CD4-positive, alpha-beta T cell treated with Interferon gamma for 1 hour (primary cell): Measurements from ENCODE around the gene TRAM2.

ENCODE experiments used
- DNase-seq: peaks from one replicate; pipeline ENCODE4 v3.0.0-alpha.2; 2020

TRAM2 gene

DNA sequence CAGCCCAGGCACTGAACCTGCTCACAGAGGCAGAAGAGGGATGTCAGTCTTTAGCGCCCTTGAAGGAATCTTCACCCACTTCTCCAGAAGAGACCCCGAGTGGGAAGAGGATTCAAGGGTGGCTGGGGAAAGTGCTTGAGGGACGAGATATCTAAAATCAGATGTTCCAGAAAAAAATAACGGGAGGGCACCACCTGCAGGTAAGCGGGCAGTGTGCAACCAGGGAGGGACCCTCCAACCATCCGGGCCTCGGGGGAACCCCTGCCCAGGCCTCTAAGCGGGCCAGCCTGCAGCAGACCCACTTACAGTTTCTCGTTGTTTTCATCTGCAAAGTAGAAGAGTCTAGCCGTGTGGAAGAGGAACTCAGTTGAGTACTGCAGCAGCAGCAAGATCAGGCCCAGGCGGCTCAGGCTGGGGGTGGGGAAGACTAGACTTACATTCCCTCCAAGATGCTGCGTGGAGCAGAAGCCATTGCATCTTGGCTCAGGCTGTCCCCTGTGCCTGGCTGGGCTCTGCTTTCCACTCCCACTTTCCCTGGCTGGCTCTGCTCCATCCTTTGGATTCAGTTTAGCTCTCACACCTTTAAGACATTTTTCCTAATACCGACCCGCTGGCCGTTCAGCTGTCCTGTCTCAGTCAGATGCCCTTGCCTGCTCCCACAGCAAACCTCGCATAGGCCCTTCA, 71.0 kb downstream of the TRAM2 start:
- DNase-seq = no peak

DNA sequence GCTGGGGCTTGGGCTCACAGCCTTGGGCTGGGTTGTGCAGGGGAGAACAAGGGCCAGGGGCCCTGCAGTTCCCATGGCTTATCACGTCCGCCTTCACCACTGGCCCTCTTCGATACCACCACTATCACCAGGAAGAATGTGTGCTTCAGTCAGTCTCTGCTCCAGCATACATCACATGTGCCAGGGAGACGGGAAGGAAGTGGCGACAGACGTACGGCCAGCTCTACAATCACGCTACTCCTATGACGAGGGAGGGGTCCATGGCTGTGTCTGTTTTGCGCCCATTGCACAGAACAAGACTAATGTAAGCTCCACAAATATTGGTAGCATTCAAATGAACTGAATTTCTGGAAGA, 72.1 kb downstream of the TRAM2 start:
- DNase-seq = no peak

- peak; percentile 22 for DNase-seq
Measured at GRCh38 chr6:52503851-52504781, 72.7 kb downstream of the TRAM2 start.

DNA sequence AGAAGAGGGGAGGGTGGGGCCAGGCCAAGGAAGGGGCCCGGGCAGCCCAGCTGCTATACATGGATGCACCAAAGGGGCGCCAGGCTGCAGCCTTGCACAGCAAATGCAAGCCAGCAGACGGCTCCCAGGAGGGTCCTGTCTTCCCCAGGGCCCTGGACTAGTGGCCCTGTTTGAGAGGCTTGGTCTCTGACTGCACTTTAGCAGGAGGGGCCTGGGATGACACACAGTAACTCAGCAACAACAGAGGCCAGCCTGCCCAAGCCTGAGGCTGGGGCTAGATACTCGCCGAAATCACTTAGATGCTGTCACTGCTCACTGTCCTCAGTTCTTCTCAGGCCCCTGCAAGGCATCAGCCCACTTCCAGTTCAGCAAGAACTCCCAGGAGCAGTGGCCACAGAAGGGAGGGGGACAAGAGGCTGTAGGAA, 73.5 kb downstream of the TRAM2 start:
- no peak for DNase-seq

DNA sequence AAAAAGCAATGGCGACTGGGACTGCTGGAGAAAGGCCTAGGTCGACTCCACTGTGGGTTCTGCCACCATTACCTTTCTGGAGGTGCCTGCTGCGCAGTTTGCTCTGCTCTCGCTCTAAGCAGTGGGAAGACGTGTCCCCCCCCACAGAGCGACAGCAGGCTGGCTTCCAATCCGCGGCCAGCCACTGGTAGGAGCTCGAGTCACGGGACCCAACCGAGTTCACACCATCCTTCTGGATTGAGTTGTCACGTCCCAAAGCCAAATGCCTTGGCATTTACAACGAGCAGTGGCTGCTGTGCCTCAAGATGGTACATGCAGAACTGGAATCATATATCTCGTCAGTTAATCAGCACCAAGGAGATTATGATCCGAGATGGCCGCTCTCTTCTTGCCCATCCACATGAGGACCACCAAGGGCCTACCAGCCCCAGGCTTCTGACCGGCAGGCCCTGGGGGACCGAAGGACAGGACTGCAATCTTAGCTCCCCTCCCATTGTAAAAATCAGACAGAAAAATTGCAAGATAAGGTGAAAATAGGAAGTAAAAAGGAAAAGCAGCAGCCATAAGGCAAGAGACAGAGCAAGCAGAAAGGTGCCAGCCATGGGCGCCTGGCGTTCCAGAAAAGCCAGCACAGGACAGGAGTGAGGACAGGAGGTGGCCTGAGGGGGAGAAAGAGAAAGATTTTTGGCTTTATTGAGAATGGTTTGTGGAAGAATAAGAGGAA, 74.4 kb downstream of the TRAM2 start:
- no peak for DNase-seq

GRCh38 chr6:52500238-52501129, 76.4 kb downstream of the TRAM2 start:
- no peak for DNase-seq

- no peak for DNase-seq
Measured at GRCh38 chr6:52499681-52500236, 77.1 kb downstream of the TRAM2 start.

- DNase-seq = no peak
Measured at GRCh38 chr6:52499026-52499425, 77.8 kb downstream of the TRAM2 start.

- DNase-seq = peak; percentile 15
Measured at GRCh38 chr6:52498538-52499017, 78.3 kb downstream of the TRAM2 start.

DNA sequence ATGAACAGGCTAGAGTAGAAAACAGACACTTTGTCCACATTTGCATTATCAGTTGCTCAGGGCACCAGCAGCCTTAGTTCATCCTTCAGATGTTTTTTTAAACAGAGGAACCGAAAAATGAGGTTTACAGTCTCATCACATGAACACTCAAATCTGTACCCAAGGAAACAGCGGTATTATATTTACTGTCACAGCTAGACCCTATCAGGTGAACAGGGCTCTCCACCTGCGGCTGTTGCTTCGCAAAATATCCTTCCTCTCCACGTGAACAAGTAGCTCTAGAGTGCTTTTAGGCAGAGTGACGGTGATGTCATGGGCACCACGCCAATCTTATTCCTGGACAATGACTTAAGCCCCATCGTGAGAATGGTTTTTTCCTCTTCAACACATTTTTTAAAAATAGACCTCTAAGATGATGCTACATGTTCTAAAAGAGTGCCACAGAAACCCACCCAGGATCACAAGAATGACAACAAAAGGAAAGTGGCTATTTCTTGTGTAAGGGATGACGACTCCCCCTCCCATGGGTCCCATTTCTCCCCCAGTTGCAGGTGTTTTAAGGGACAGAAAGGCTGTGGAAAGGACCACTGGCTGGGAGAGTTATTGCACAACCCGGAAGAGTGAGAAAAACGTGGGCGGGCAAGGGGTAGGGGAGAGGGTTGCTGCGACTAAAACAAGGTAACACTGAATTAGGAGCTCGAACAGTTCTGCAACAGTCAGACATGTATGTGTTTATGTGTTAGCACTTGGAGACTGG, 79.0 kb downstream of the TRAM2 start:
- DNase-seq = peak; percentile 66

- no peak for DNase-seq
Measured at GRCh38 chr6:52496631-52497030, 80.2 kb downstream of the TRAM2 start.

DNA sequence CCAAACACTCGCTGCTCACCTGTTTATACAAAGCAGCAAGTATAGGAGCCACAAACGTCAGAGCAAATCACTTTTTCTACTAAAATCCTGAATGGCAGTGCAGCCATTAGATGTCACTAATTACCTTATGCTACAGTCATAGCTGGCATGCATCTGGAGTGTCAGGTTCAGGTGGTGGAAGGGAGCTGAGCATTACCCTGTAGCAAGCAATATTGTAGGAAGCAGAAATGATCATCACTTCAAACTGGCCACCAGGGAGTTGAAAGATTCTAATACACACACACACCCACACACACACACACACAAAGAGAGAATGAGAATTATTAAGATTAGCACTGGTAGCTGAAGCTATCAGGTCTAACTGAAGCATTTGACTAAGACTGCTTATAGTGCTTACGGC, 80.9 kb downstream of the TRAM2 start:
- DNase-seq = no peak

- DNase-seq = no peak
Measured at GRCh38 chr6:52494298-52495072, 82.4 kb downstream of the TRAM2 start.

GRCh38 chr6:52493669-52494068, 83.2 kb downstream of the TRAM2 start:
- DNase-seq = no peak

GRCh38 chr6:52491203-52492069, 85.4 kb downstream of the TRAM2 start:
- DNase-seq = no peak

- no peak for DNase-seq
Measured at GRCh38 chr6:52489881-52490280, 87.0 kb downstream of the TRAM2 start.

DNA sequence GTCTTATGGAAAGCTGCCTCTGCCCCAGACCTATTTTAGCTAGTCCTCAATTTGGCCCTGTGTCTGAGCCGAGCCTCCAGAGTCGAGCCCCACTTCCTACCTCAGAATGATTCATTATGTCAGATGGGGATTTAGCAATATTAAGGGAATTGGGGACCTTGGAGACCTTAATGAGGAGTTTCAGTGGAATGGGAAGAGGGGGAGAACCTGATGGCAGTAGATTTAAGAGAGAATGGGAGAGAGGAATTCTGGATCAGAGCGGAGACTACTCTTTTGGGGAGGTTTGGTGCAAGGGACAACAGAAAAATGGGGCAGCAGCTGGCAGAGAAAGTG, 93.2 kb downstream of the TRAM2 start:
- no peak for DNase-seq

- no peak for DNase-seq
Measured at GRCh38 chr6:52482903-52483670, 93.8 kb downstream of the TRAM2 start.

- DNase-seq = no peak
Measured at GRCh38 chr6:52475307-52475706, 101.6 kb downstream of the TRAM2 start.
